Measurements from ENCODE around the gene PLA1A. TPM values are rescaled to one million over a fixed set of nuclear protein-coding genes. Genes with fewer than 3 reads are reported as not detected.
A peak's percentile ranks its signal among the peaks of the same experiment; 100 is the strongest.
"Not testable (repeated sequence)": the region's sequence is repeated elsewhere in the genome, so short reads cannot be mapped to it uniquely, and the experiment has no call there.

PLA1A gene
- total and polyA plus RNA-seq, 2 of the 4 experiments (the other 2 are of a cell fraction) = not detected

DNA sequence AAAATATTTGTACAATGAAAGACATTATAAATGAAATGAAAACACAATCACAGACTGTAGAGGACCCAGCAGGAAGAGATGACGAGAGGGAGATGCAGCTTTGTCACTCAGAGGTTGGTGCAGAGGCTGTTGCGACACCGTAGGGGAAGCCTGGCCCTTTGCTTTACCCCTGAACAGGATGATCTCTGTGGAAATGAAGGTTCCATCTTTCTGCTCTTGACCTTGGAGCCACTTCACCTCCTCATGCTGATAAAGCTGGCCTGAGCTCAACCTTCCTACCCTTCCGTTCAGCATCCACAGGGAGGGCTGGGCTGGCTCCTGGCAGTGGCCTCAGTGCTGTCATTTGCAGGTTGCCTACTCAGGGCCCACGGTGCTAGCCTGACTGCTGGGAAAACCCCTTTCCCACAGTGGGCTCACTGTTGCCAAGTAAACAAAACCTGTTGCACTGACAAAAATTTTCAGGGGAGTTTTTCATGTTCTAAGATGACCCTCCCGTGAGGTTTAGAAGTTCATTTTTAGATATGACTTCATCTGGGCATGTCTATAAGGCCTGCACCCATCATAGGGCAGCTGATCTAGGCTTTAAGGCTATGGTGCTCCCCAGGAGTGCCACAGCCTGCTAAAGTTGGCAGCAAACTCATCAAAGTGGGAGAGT lies 35.3 kb upstream of the PLA1A start:
- POLR2A ChIA-PET (ENCODE audit: unreplicated experiment) = no interaction called here
- Histone ChIP-seq H3K4me1 (ENCODE audit: control insufficient read depth, insufficient read depth, low read length) (no peaks in the 10 kb centered on the region), H2BK20ac (ENCODE audit: low read depth, low read length) (no peak overlapping the region), H3K9me3 (ENCODE audit: control insufficient read depth, insufficient read depth, low read length) (no peaks in the 10 kb centered on the region), H3K79me1 (ENCODE audit: low read depth in 1 of 2, low read length in 2 of 2) (no peaks in the 10 kb centered on the region), H3K4me2 (ENCODE audit: low read depth, low read length) (no peak overlapping the region), H2BK15ac (ENCODE audit: low read depth, low read length) (no peak overlapping the region), H4K91ac (ENCODE audit: insufficient read depth, low read depth, low read length) (no peak overlapping the region), H4K8ac (ENCODE audit: low read depth in 2 of 2, low read length in 2 of 2) (no peak overlapping the region), H4K20me1 (ENCODE audit: insufficient read depth, low read length) (no peaks in the 10 kb centered on the region), H2AK5ac (ENCODE audit: low read depth, low read length) (no peak overlapping the region), H3K9ac (ENCODE audit: low read depth, low read length) (no peak overlapping the region), H2BK120ac (ENCODE audit: low read depth, low read length) (no peak overlapping the region), H2BK5ac (ENCODE audit: low read depth, low read length, poor library complexity, severe bottlenecking) (no peak overlapping the region), H3K27ac (ENCODE audit: insufficient read depth, low read length) (no peak overlapping the region), H3K18ac (ENCODE audit: low read depth, low read length) (no peak overlapping the region), H2AK9ac (replicated peaks; ENCODE audit: low read depth, low read length, poor library complexity) (no peak overlapping the region), H3K56ac (ENCODE audit: extremely low read depth, insufficient read depth, low read length) (no peak overlapping the region), H3K4ac (ENCODE audit: low read depth, low read length) (no peak overlapping the region), H2AFZ (replicated peaks; ENCODE audit: low read length, poor library complexity) (peak overlapping the region; percentile 32), H3K14ac (replicated peaks; ENCODE audit: low read depth, low read length) (no peak overlapping the region; the same call in 1 of the 2 replicates), H3K27me3 (ENCODE audit: control insufficient read depth, insufficient read depth, low read length) (peaks cover 11% of the 10 kb centered on the region), H3K36me3 (ENCODE audit: control insufficient read depth, insufficient read depth, low read length) (no peaks in the 10 kb centered on the region), H4K5ac (ENCODE audit: low read depth, low read length) (no peak overlapping the region), H3K23ac (ENCODE audit: low read depth, low read length) (no peak overlapping the region), H3K9me1 (ENCODE audit: insufficient read depth, low read length) (no peaks in the 10 kb centered on the region), H3K4me3 (ENCODE audit: insufficient read depth, low read depth, low read length) (no peak overlapping the region)
- dilution Hi-C loops (cut with HindIII; ENCODE audit: low sequenced_read_pairs, unreplicated experiment) = no loop called here
- WGBS, 2 experiments (ENCODE audit: extremely low coverage in 2 of 2, insufficient read length in 1 of 2) = 50% methylated on average over 2 of the region's 6 CpGs; no CpG with 5 or more reads in 1 of the 2 experiments
- in situ Hi-C loops (cut with MboI; ENCODE audit: low sequenced_read_pairs) = no loop called here
- no TSS peak for BruUV-seq (replicated peaks)
- intact Hi-C loops (cut with micrococcal nuclease) = no loop called here
- TF ChIP-seq MXI1 (IDR thresholded peaks at IDR 0.05; ENCODE audit: borderline replicate concordance, low read depth, low read length) (no peak), CEBPB (IDR thresholded peaks at IDR 0.05; ENCODE audit: low read depth, low read length) (peak; percentile 54)
- CTCF ChIA-PET = no interaction called here
- DNase-seq = no peak
- no peak for ATAC-seq (ENCODE audit: low read depth)

DNA sequence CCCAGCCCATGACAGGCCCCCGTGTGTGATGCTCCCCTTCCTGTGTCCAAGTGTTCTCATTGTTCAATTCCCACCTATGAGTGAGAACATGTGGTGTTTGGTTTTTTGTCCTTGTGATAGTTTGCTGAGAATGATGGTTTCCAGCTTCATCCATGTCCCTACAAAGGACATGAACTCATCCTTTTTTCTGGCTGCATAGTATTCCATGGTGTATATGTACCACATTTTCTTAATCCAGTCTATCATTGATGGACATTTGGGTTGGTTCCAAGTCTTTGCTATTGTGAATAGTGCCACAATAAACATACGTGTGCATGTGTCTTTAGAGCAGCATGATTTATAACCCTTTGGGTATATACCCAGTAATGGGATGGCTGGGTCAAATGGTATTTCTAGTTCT lies 34.4 kb upstream of the PLA1A start:
- H4K8ac ChIP-seq (ENCODE audit: low read depth in 2 of 2, low read length in 2 of 2); H2BK5ac ChIP-seq (ENCODE audit: low read depth, low read length, poor library complexity, severe bottlenecking); H3K56ac ChIP-seq (ENCODE audit: extremely low read depth, insufficient read depth, low read length); POLR2A ChIA-PET (ENCODE audit: unreplicated experiment); BruUV-seq (replicated peaks); H3K4me3 ChIP-seq (ENCODE audit: insufficient read depth, low read depth, low read length); H3K9me1 ChIP-seq (ENCODE audit: insufficient read depth, low read length); CTCF ChIA-PET; H3K79me1 ChIP-seq (ENCODE audit: low read depth in 1 of 2, low read length in 2 of 2); H3K4ac ChIP-seq (ENCODE audit: low read depth, low read length); H3K4me2 ChIP-seq (ENCODE audit: low read depth, low read length); H2AK9ac ChIP-seq (replicated peaks; ENCODE audit: low read depth, low read length, poor library complexity); H2BK15ac ChIP-seq (ENCODE audit: low read depth, low read length); intact Hi-C loops (cut with micrococcal nuclease); H4K5ac ChIP-seq (ENCODE audit: low read depth, low read length); H3K18ac ChIP-seq (ENCODE audit: low read depth, low read length); H2AFZ ChIP-seq (replicated peaks; ENCODE audit: low read length, poor library complexity); ATAC-seq (ENCODE audit: low read depth); H2BK20ac ChIP-seq (ENCODE audit: low read depth, low read length); H3K14ac ChIP-seq (replicated peaks; ENCODE audit: low read depth, low read length); H3K23ac ChIP-seq (ENCODE audit: low read depth, low read length); H3K9ac ChIP-seq (ENCODE audit: low read depth, low read length); H2BK120ac ChIP-seq (ENCODE audit: low read depth, low read length); H3K27ac ChIP-seq (ENCODE audit: insufficient read depth, low read length); H3K4me1 ChIP-seq (ENCODE audit: control insufficient read depth, insufficient read depth, low read length); DNase-seq; H4K20me1 ChIP-seq (ENCODE audit: insufficient read depth, low read length); dilution Hi-C loops (cut with HindIII; ENCODE audit: low sequenced_read_pairs, unreplicated experiment); H3K9me3 ChIP-seq (ENCODE audit: control insufficient read depth, insufficient read depth, low read length); in situ Hi-C loops (cut with MboI; ENCODE audit: low sequenced_read_pairs); H3K27me3 ChIP-seq (ENCODE audit: control insufficient read depth, insufficient read depth, low read length); H4K91ac ChIP-seq (ENCODE audit: insufficient read depth, low read depth, low read length); H2AK5ac ChIP-seq (ENCODE audit: low read depth, low read length); H3K36me3 ChIP-seq (ENCODE audit: control insufficient read depth, insufficient read depth, low read length): not testable (repeated sequence)
- no CpG with 5 or more reads among the region's 2 CpGs for WGBS, 2 experiments (ENCODE audit: extremely low coverage in 2 of 2, insufficient read length in 1 of 2)

Data from IMR-90 (cell line).